GM03348 (cell line): ENCODE results near the gene CHRD.

Source experiments
- DNase-seq: peaks from one replicate; pipeline ENCODE4 v3.0.0; 2012; ENCODE audit warnings: low spot score

CHRD gene

DNA sequence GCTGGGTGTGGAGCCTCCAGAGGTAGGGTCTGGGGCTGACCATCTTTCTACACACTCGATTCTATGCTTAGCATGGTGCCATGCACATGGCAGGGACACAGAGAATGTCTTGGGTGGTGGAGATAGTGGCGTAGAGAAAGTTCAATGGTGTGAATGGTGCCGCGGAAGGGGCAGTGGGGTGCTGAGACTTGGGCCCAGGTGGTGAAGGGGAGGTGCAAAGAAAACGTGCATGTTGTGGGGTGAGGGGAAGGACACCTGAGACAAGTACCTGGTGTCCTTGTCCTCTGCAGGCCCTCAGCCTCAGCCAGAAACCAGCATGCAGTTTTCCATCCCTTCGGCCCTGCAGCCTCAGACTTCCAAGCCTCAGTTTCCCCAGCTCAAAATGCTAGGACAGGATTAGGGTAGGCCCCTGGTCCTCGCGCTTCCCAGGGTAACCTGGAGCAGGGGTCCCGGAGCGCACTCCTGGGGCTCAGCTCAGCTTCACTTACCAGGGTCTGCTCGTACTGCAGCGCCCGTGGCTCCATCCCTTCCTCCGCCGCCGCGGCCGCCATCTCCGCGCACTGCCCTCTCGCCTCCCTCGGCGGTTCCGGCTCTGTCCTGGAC, 18.8 kb upstream of the CHRD start:
- no peak for DNase-seq

DNA sequence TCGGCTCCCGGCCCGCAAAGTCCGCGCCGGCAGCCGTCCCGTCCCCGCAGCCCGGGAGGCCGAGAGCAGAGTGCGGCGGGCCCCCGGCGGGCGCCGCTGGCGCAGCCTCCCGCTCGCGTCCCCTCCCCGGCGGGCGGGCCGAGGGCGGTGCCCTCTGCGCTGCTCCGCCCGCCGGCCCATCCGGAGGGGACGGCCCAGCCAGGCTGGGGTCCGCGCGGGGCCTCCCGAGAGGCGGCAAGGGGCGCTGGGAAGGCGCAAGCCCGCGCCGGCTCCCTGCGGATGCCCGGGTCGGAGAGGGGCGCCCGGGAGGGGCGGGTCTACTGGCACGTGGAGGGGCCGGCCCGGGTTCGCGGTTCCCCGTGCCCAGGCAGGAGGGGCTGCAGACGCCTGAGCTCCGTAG, 18.3 kb upstream of the CHRD start, which contains the start of the genes CLCN2 and POLR2H:
CLCN2 (minus strand) TSS at position 74 of the 400 bp plus-strand sequence. CDS start 126 bp downstream, outside the sequence.
POLR2H (plus strand) TSS at position 179 of the 400 bp plus-strand sequence. CDS start 1,783 bp downstream, outside the sequence.
- DNase-seq: peak; percentile 91

DNA sequence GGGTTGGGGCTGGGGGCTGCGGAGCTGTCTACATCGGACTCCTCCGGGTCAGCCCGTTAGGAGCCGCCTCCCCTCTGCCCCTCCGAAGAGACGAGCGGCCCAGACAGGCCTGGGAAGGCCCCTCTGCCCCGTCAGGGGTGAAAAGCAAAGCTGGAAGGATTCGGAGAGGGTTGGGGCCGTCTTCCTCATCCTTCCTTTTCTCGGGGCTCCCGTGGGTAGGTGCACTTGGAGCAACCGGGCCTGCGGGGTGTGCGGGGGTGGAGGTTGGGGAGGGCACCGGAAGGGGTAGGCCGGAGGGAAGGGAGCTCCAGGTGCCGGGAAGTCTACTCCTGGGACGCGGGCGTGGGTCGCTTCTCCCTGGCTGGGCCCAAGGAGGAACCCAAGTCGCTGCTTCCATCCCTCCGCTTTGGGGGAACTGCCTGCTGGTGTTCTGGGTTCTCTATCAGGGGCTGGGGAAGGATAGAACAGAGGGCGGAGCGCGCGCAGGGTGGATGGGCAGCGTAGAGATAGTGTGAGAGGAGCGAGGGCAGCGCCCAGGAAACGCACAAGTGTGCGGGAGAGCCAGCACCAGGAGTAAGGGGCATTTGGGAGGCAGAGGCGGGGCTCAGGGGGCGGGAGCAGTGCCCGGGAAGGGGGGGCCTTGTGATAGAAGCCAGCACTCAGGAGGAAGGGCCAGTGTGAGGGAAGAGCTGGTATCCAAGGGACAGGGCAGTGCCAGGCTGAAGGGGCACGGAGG, 17.8 kb upstream of the CHRD start:
- peak; percentile 68 for DNase-seq

DNA sequence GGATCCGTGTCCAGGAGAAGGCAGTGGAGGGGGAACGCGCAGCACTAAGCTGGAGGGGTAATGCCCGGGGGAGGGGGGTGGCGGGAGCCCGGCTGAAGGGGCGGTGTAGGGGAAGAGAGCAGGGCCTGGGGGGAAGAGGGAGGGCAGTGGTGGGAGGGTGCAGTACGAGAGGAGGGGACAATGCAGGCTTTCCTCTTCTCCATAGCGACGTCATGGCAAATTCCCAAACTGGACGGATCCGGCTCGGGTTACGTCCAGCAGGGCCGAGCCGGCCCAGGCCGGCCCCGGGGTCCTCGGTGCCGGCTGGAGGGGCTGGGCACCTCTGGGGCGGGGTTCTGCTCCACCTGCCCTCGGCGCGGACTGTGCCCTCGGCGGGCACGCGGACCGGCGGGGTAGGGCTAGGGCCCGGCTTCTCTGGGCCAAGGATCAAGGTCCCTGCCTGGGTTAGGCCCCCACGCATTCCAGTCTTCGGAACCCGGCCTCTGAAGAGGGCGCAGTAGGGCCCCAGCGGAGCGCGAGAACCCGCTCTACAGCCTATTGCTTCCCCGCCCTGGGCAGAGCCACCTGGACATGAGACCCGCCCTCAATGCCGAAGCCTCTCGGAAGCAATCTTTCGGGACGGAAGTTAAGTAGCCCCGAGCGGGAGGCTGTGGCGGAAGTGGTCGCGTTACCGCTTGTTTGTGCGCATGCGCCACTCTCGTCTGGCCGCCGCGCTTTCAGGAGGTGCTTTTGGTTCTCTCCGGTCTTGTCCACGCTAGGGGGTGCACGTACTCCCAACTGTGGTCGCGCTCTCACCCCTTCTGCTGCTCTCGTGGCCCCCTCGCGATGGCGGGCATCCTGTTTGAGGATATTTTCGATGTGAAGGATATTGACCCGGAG, 16.9 kb upstream of the CHRD start:
- peak; percentile 98 for DNase-seq

DNA sequence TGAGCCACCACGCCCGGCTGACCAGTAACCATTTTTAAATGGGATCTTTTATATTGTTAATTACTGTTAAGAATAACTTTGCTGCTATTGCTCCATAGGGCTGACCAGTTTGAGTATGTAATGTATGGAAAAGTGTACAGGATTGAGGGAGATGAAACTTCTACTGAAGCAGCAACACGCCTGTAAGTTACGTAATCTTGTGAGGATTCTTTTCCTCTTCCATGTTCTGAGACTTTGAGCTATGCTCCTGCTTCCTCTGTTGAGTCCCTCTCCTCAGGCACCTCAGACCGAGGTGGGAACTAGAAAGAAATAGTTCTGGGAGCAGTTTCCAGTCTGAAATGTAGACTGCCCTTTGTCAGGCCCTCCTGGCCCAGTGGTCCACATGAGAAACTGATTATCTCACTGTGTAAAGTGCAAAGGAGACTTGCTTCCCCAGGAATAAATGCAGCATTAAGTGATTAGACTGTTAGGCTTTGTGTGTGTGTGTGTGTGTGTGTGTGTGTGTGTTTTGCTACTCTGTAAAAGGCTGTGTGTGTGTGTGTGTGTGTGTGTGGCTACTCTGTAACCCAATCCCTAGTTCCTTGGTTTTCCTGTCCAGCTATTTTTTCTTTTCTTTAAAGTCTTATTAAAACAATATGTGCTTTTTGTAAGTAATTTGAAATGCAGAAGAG, 13.1 kb upstream of the CHRD start:
- no peak for DNase-seq

DNA sequence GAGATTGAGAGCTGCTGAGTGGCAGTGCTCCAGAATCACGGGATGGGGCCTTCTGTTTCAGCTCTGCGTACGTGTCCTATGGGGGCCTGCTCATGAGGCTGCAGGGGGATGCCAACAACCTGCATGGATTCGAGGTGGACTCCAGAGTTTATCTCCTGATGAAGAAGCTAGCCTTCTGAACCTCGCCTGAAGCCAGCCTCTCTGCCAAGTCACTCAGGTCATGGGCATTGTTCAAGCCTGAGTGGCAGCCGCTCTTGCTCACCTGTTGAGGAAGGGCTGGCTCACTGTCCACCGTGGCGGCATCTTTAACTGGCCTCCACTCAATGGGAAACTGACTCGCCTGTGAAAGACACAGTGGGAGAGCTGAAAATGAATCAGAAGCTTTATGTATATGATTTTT, 11.7 kb upstream of the CHRD start:
- no peak for DNase-seq

DNA sequence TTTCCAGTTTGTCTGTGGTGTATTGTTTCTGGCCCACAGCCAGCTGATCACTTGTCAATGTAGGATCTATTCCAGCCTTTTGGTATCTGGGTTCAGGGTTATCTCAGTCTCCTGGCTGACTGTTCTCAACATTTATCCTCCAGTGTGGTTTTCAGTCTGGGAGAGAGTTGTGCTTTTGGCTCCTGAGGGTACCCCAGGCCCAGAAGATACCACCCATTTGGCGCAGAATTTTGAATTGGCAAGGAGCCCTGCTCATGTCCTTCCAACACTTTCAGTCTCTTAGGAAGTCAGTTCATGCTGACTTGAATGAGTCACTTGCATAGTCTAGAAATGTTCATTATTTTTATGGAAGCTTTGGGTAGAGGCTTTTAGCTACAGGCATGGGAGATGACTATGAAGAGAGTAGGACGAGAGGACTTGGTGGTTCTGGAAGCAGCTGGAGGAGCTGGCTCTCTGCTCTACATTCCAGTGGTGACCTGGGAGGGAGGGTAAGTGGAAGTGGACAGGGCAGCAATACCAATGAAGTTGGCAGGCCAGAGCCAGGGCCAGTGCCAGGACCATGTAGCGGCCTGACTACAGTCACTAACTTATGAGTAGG, 11.2 kb upstream of the CHRD start:
- DNase-seq: peak; percentile 80

DNA sequence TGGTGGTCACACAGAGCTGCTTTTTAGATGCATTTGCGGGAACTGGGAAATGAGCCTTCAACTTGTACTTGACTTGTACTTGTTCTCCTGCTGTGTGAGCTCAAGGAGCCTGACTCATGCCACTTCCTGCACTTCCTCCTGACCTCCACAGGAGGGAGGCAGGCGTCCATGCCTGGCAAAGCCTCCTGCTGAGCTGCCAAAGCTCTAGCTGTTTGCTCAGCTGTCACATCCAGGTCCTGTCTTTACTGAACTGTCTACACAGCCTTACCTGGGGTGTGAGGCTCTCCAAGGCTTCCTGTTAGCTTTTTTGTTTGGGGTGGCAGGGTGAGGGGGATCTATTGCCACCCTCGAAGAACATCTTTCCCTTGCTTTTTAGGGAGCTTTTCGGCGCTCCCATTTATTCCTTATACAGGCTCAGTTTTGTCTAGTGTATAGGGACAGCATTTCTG, 8.3 kb upstream of the CHRD start:
- DNase-seq: peak; percentile 89

DNA sequence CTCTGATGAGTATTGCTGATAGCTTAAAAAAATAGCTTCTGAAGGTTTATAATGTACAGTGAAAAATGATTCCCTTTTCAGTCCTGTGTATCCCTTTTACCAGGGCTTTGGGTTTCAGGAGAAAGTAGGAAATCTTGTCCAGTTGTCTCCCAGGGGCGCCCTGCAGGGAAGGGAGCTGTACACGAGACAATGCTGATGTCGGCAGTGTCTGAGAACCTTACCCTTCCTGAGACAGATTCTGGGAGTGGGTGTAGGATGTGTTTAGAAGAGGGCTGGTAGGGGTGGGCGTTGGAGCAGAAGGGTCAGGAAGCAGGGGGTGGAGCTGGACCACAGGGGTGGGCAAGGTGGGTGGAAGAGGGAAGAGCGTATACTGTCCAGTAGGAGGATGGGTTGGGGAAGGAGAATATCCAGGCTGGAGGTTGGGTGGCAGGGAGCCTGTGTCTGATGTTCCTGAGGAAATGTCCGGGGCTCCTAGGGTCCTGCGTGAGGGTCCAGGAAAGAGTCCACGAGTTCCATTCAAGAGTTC, 7.5 kb upstream of the CHRD start:
- DNase-seq: no peak

DNA sequence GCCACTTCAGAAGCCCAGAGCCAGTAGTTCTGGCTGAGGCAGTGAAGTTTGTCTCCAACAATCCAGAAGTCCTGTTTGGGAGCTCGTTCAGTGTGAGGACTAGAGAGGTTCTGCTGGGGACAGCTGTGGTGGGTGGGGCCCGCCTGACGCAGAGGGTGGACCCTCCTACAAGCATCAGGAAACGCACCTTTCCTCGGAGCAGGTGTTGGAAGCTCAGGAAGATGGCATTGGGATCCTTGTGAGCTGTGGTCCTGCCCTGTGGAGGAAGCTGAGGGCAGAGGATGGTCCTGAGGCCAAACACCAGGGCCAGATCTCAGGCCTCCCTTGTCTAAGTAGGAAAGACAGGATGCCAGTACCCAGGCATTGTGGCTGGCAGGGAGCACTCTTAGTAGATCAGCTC, 6.9 kb upstream of the CHRD start:
- DNase-seq: no peak

DNA sequence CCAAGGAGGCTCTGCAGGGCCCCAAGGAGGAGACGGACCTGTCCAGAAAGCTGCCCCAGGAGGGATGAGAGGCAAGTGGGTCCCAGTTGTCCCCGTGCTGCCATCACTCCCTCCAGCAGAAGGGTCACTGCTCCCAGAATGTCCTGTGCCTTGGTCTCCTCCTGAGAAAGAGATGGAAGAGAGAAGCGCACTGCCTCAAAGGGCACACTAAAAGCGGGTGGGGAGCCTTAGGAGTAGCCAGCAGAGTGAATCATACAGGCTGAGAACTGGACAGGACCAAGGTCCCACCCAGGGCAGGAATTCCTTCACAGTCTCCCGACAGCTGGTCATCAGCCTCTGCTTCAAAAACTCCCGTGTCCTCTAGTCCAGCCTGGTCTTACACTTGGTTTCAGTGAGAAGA, 6.4 kb upstream of the CHRD start:
- peak; percentile 82 for DNase-seq

DNA sequence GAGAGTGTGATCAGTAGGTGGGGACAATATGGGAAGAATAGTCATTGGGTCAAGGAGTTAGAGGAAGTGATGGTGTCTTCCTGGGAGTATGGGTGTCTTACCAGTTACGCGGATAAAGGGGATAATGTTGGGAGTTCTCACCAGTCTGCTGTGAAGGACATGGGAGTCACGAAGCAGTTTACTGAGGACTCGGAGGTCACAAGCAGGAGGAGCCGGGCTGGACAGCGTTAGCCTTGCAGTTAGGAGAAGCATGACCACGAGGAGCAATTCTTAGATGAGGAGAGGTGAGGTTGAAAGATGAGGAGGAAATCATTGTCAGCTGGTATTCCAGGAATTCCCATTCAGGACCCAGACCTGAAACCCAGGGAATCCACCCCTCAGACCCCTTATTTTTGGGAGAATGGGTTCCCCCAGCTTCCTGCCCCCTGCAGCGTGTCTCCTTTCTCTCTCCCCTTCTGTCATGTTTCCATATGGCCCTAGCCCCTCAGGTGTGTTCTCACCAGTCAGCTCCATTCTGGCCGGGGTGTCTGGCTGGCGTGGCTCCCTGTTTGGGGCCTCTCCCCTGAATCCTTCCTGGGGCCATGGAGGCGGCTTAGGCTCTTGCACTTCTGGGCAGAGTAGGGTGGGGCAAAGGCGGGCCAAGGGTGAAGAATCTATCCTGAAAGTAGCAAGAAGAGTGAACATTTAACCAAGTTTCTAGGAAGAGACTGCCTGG, 4.0 kb upstream of the CHRD start:
- no peak for DNase-seq

DNA sequence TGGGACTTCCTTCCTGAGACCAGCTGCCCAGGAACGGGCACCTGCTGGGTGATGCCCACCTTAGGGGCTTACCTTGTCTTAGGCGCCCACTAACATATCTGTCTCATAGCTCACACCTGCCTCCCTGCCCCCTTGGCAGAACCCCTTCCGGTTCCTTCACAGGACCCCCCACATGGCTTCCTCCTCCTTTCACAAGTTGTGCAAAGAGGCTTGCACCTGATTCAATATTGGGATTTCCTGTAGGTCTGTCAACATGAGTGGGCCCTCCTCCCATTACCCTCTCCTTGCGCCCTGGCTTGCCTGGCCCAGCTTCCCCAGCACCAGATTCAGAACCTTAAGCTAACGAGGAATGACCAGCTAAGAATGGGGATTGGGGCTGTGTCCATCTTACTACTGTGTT, 2.5 kb upstream of the CHRD start:
- no peak for DNase-seq

DNA sequence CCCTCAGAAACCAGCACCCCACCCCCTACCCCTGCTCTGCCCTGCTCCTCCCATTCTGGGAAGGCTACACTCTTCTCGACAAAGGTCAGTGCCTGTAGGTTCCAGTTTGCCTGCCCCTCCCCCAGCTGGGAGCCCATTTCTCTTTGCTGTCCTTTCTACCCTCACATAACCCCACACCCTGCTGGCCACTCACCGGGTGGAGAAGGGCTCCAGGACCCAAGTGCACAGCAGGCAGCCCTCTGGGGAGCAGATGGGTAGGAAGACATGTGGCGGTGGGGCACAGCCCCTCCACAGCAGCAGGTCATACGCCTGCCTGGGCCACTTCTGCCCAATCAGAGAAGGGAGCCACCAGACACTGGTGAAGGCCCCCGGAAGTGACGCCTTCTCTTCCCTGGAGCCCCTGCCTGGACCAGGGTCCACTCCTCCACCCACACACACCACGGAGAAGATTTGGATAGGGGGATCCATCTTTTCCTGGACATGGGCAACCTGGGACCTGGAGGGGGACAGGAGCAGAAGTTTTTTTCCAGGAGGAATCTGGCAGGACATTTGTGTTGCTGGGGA, 1.9 kb upstream of the CHRD start, which contains the start of gene THPO:
THPO (minus strand) TSS at position 326 of the 564 bp plus-strand sequence. CDS start 1,948 bp downstream, outside the sequence.
- no peak for DNase-seq

DNA sequence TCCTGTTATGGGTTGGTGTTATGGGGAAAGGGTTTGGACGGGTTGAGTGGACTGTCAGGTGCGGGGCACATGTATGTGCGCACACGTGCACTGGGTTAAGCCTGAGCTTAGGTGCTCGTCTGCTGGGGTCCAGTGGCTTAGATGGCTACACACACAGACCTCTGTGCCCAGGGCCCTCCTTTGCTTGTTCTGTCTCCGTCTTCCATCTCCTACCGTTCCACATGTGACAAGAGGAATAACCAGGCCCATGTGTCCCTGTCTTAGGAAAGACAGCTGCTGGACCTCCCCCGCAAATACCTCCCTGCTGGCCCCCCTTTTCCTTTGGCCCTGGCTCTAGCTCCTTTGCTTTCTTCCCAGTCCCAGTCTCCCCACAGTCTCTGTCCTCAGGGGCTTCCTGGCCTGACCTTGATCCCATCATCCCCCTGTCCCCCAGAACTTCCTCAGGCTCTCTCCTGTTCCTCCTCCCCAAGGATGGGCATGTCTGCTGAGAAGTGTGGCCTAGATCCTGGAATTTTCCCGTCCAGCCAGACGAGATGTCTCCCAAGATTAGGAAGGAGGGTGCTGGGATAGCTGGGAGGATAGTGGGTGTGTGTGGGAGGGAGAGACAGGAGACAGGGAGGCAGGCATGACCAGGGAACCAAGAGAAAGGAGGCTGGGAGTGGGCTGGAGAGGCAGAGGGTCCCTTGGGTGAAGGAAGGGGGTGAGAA, 1.1 kb upstream of the CHRD start:
- DNase-seq: peak; percentile 11

DNA sequence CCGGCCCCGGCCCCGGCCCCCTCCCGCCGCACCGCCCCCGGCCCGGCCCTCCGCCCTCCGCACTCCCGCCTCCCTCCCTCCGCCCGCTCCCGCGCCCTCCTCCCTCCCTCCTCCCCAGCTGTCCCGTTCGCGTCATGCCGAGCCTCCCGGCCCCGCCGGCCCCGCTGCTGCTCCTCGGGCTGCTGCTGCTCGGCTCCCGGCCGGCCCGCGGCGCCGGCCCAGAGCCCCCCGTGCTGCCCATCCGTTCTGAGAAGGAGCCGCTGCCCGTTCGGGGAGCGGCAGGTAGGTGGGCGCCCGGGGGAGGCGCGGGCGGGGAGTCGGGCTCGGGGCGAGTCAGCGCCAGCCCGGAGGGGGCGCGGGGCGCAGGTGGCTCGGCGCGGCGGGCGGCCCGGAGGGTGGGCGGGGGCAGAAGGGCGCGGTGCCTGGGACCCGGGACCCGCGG, 352 bp downstream of the CHRD start:
- peak; percentile 88 for DNase-seq

DNA sequence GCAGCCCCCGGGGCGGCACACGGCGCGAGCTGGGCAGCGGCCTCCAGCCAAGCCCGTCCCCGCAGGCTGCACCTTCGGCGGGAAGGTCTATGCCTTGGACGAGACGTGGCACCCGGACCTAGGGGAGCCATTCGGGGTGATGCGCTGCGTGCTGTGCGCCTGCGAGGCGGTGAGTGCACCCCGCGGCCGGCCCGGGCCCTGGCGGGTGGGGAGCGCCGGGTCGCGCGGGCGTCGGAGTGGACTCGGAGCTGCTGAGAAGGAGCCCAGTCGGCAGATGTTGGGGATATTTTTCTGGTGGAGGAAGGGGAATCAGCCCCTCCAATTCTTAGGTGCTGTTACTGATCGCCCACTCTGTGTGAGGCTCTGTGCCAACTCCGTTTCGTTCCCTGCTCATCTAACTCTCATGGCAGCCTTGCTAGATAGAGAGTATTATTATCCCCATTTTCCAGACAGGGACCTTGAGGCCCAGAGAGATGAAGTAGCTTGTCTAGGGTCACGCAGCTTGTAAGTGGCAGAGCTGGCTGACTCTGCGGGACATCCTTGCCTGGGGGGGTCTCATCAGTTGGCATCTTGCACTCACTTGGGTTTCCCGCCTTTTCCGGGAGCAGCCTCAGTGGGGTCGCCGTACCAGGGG, 890 bp downstream of the CHRD start:
- DNase-seq: peak; percentile 29

DNA sequence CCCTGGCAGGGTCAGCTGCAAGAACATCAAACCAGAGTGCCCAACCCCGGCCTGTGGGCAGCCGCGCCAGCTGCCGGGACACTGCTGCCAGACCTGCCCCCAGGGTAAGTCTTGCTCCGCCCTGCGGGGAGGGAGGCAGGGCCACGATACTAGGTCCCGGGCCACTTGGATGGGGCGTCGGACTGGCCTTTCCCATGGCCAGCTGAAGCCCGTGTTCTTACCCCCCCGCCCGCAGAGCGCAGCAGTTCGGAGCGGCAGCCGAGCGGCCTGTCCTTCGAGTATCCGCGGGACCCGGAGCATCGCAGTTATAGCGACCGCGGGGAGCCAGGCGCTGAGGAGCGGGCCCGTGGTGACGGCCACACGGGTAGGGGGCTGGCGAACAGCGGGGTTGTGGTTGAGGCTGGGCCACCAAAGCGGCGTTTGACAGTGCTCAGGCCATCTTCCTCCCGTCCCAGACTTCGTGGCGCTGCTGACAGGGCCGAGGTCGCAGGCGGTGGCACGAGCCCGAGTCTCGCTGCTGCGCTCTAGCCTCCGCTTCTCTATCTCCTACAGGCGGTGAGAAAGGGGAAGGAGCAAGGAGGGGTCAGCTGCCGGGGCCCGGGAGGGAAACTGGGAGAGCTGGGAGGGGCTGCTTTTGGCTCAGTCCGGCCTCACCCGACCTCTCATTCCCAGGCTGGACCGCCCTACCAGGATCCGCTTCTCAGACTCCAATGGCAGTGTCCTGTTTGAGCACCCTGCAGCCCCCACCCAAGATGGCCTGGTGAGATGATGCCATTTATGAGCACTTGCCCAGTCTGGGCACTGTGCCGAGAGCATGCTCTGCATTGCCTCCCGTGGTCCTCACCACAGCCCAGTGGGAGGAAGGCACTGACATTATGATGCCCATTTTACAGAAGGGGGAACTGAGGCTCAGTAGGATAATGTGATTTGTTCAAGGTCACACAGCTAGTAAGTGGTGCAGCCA, 1.7 kb downstream of the CHRD start:
- DNase-seq: peak; percentile 33
